Panc1 (cell line): ENCODE results near the gene PLEKHF1. TPM values are rescaled to one million over a fixed set of nuclear protein-coding genes. Genes with fewer than 3 reads are reported as not detected.
A peak's percentile ranks its signal among the peaks of the same experiment; 100 is the strongest.

Source experiments
- ATAC-seq: fragments of 200-7000 bp; cut with Tn5 transposase; 2 replicates; pipeline ENCODE4 v1.9.1; 2020; ENCODE audit warnings: mild to moderate bottlenecking, moderate library complexity
- BruUV-seq: library from RNA; stranded (reverse); fragments of 400-500 nt; replicated peaks from 2 replicates; lab custom pipeline; 2021; lab: Mats Ljungman, UMichigan
- CTCF ChIA-PET: fragments of 300-600 bp; sonication (Branson Sonifier 250); formaldehyde crosslinking; loops from one replicate; lab custom pipeline; 2022; ENCODE audit warnings: antibody characterized with exemption; lab: Charles Lee
- POLR2A ChIA-PET: fragments of 300-600 bp; sonication (Branson Sonifier 250); formaldehyde crosslinking; loops from one replicate; lab custom pipeline; 2022; ENCODE audit warnings: antibody characterized with exemption; lab: Charles Lee
- DNase-seq: peaks from one replicate; pipeline ENCODE4 v3.0.0-alpha.2; 2010; ENCODE audit warnings: low read depth, low spot score
- H3K27ac ChIP-seq: 2 replicates; pipeline ENCODE4 v1.5.1; 2011; ENCODE audit warnings: mild to moderate bottlenecking, low read length, inconsistent platforms
- H3K27me3 ChIP-seq: fragments of 200-500 bp; sonication (Bioruptor generic); 2 replicates; pipeline ENCODE4 v1.6.0; 2014; ENCODE audit warnings: low read length, inconsistent platforms; ENCODE audit not compliant: control insufficient read depth, insufficient read depth
- H3K36me3 ChIP-seq: fragments of 200-500 bp; sonication (Bioruptor generic); 2 replicates; pipeline ENCODE4 v1.5.1; 2014; ENCODE audit warnings: inconsistent platforms, mild to moderate bottlenecking, low read length, moderate library complexity; ENCODE audit not compliant: control insufficient read depth, insufficient read depth
- H3K4me1 ChIP-seq: 2 replicates; pipeline ENCODE4 v1.5.1; 2011; ENCODE audit warnings: inconsistent platforms, mild to moderate bottlenecking, low read length, moderate library complexity; ENCODE audit not compliant: control insufficient read depth, insufficient read depth
- H3K4me3 ChIP-seq, 2 experiments: 2 replicates each; pipeline ENCODE4 v1.5.1; 2011 to 2012; ENCODE audit warnings: low read depth in 2 of 2, low read length in 2 of 2, mild to moderate bottlenecking in 2 of 2, inconsistent platforms in 1 of 2, moderate library complexity in 1 of 2
- H3K9me3 ChIP-seq: fragments of 200-500 bp; sonication (Bioruptor generic); 2 replicates; pipeline ENCODE4 v1.5.1; 2014; ENCODE audit warnings: low read depth, mild to moderate bottlenecking, inconsistent platforms, low read length, moderate library complexity; ENCODE audit not compliant: control insufficient read depth, insufficient read depth
- POLR2AphosphoS5 ChIP-seq: IDR thresholded peaks from 2 replicates; pipeline ENCODE4 v1.6.1; 2012; ENCODE audit warnings: mild to moderate bottlenecking, low read depth, low read length, moderate library complexity
- SIN3A ChIP-seq: IDR thresholded peaks from 2 replicates; pipeline ENCODE4 v1.6.1; 2012; ENCODE audit warnings: low read depth, mild to moderate bottlenecking, low read length, moderate library complexity, borderline replicate concordance; ENCODE audit not compliant: insufficient read depth
- TCF7L2 ChIP-seq: IDR thresholded peaks from 2 replicates; pipeline ENCODE4 v1.6.1; 2011; ENCODE audit warnings: mild to moderate bottlenecking, low read depth, low read length, inconsistent platforms
- in situ Hi-C: cut with HindIII; loops from 2 replicates; pipeline ENCODE4 v1.10.0; 2016; ENCODE audit warnings: low sequenced_read_pairs, low pct_unique_long_range_greater_than_20kb
- intact Hi-C: fragments of 100-400 bp; cut with micrococcal nuclease; formaldehyde crosslinking; loops from one replicate; pipeline ENCODE4 v1.10.0; 2022; ENCODE audit not compliant: unreplicated experiment
- total RNA-seq: library from RNA; stranded (reverse); gene quantifications from one replicate; pipeline ENCODE4 v1.2.1, GENCODE V29; 2021; ENCODE audit not compliant: unreplicated experiment
- TF ChIP-seq, protein P1 (sequence below), 2 experiments: IDR thresholded peaks; 2 replicates each; pipeline ENCODE4 v1.6.1; 2011 to 2012; ENCODE audit warnings: low read depth in 2 of 2, control low read depth in 1 of 2, low read length in 1 of 2, mild to moderate bottlenecking in 1 of 2, moderate library complexity in 1 of 2; ENCODE audit not compliant: insufficient read depth in 1 of 2
- TF ChIP-seq, protein P2 (sequence below): fragments of 450-650 bp; IDR thresholded peaks from 2 replicates; pipeline ENCODE4 v1.5.1; 2017; ENCODE audit warnings: mild to moderate bottlenecking

PLEKHF1 gene
- total RNA-seq, 1 experiment from 2014 or later, result 22.4 TPM

DNA sequence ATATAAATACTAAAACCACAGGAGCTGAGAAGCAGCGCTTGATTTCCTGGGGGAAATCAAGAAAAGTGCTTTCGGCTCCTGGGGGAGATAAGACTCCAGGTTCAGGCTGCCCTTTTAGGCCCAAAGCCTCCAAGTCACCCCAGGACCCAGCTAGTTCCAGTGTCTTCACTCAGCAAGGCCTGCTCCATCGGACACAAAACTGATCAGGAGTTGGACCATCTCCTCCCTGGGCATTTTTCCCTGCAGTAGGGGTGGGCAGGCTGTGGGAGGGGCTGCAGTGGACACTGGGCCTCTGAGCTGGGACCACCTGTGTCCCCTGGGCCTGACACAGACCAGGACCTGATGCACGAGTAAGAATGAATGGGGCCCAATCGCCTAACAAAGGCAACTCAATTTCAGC lies 34.6 kb downstream of the PLEKHF1 start:
- Histone ChIP-seq H3K9me3 (no peaks in the 10 kb centered on the region), H3K4me3 (no peak overlapping the region), H3K27me3 (no peaks in the 10 kb centered on the region), H3K4me1 (no peaks in the 10 kb centered on the region), H3K36me3 (no peaks in the 10 kb centered on the region), H3K27ac (no peak overlapping the region)
- POLR2A ChIA-PET, result no interaction called here
- DNase-seq (no peak), ATAC-seq (no peak)
- TF ChIP-seq, protein P1, sequence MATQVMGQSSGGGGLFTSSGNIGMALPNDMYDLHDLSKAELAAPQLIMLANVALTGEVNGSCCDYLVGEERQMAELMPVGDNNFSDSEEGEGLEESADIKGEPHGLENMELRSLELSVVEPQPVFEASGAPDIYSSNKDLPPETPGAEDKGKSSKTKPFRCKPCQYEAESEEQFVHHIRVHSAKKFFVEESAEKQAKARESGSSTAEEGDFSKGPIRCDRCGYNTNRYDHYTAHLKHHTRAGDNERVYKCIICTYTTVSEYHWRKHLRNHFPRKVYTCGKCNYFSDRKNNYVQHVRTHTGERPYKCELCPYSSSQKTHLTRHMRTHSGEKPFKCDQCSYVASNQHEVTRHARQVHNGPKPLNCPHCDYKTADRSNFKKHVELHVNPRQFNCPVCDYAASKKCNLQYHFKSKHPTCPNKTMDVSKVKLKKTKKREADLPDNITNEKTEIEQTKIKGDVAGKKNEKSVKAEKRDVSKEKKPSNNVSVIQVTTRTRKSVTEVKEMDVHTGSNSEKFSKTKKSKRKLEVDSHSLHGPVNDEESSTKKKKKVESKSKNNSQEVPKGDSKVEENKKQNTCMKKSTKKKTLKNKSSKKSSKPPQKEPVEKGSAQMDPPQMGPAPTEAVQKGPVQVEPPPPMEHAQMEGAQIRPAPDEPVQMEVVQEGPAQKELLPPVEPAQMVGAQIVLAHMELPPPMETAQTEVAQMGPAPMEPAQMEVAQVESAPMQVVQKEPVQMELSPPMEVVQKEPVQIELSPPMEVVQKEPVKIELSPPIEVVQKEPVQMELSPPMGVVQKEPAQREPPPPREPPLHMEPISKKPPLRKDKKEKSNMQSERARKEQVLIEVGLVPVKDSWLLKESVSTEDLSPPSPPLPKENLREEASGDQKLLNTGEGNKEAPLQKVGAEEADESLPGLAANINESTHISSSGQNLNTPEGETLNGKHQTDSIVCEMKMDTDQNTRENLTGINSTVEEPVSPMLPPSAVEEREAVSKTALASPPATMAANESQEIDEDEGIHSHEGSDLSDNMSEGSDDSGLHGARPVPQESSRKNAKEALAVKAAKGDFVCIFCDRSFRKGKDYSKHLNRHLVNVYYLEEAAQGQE (IDR thresholded peaks at IDR 0.05; ENCODE audit: insufficient read depth in 1 of 2, low read depth in 2 of 2, low read length in 1 of 2), result no peak
- TF ChIP-seq, protein P2, sequence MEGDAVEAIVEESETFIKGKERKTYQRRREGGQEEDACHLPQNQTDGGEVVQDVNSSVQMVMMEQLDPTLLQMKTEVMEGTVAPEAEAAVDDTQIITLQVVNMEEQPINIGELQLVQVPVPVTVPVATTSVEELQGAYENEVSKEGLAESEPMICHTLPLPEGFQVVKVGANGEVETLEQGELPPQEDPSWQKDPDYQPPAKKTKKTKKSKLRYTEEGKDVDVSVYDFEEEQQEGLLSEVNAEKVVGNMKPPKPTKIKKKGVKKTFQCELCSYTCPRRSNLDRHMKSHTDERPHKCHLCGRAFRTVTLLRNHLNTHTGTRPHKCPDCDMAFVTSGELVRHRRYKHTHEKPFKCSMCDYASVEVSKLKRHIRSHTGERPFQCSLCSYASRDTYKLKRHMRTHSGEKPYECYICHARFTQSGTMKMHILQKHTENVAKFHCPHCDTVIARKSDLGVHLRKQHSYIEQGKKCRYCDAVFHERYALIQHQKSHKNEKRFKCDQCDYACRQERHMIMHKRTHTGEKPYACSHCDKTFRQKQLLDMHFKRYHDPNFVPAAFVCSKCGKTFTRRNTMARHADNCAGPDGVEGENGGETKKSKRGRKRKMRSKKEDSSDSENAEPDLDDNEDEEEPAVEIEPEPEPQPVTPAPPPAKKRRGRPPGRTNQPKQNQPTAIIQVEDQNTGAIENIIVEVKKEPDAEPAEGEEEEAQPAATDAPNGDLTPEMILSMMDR, result no peak
- CTCF ChIA-PET, result no interaction called here
- no TSS peak for BruUV-seq
- intact Hi-C loops, result no loop called here
- in situ Hi-C loops, result no loop called here

DNA sequence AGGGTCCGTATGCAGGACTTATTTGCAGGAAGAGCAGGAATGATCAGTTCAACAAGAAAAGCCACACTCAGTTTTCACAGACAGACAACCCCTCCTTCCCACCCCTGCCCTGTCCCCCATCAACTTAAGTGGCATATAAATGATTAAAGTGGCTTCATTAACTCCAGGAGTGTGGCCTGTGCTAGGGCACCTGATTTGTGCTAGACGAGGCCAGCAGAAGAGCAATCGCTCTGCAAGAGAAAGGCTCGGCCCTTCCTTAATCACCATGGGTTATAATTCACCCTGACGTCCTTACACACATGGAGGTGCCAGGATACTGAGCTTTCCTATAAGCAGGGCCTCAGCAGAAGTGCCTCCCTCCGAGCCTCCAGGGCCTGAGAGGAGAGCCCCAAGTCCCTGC lies 35.2 kb downstream of the PLEKHF1 start:
- Histone ChIP-seq H3K4me1 (no peaks in the 10 kb centered on the region), H3K27ac (no peak overlapping the region), H3K36me3 (no peaks in the 10 kb centered on the region), H3K9me3 (no peaks in the 10 kb centered on the region), H3K27me3 (no peaks in the 10 kb centered on the region), H3K4me3 (no peak overlapping the region)
- TF ChIP-seq, protein P2, result no peak
- TF ChIP-seq, protein P1 (IDR thresholded peaks at IDR 0.05; ENCODE audit: insufficient read depth in 1 of 2, low read depth in 2 of 2, low read length in 1 of 2), result no peak
- no peak for TF ChIP-seq POLR2AphosphoS5
- TF ChIP-seq SIN3A, result no peak
- TF ChIP-seq TCF7L2, result no peak
- DNase-seq, result no peak
- peak; percentile 26; the same call in 1 of the 2 replicates for ATAC-seq
- in situ Hi-C loops, result no loop called here
- intact Hi-C loops, result no loop called here
- CTCF ChIA-PET, result no interaction called here
- POLR2A ChIA-PET, result no interaction called here
- BruUV-seq, result no TSS peak
